ENCODE measurements around the gene EOMES.
"Not testable (repeated sequence)": the region's sequence is repeated elsewhere in the genome, so short reads cannot be mapped to it uniquely, and the experiment has no call there.

EOMES gene

DNA sequence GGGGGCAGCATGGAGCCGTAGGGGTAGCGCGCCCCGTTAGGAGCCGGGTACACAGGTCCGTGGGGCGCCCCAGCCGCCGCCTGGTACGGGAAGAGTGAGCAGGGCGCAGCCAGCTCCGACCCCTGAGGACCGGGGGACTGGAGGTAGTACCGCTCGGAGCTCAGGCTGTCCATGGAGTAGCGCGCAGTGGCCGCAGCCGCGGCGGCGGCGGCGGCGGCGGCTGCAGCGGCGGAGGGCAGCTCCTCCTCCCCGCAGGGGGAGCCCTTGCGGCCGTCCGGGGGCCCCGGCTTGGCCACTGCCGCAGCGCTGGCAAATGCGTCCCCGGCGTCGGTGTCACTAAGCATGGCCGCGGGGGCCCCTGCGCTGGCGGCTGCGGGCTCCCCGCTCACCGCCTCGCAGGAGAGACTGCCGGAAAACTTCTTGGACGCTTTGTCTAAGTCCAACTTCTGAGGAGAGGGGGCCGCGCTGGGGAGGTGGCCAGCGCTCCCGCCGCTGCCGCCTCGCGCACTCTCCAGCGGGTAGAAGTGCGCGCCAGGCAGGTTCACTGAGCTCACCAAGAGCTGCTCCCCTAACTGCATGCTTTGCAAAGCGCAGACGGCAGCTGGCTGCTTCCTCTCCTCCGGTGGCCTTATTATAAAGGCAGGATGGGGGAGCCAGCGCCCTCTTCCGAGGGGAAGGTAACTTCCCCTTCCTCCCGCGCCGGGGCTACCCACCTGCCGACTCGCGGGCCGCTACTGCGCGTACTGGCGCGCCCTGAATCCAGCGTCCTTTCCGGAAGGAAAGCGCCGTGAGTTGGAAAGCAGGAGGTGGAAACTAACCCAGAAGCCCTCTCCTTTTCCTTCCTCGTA is at the start of gene EOMES:
Gene EOMES, minus strand, starts transcription at position 607 of the 848 bp plus-strand sequence. Its CDS starts 29 bp downstream, at position 578.
- DNase-seq: peak; percentile 24

DNA sequence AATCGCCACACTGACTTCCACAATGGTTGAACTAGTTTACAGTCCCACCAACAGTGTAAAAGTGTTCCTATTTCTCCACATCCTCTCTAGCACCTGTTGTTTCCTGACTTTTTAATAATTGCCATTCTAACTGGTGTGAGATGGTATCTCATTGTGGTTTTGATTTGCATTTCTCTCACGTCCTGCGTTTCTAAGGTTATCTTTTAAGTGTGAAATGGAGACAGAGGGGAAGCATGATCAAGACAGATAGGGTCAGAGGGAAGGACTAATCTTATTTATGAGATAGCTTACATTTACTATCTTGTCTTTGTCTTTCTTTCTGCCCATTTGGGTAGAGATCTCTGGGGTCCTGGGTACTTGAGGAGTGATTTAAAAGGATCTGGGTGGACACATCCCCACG is 48.3 kb upstream of the EOMES start:
- not testable (repeated sequence) for DNase-seq

DNA sequence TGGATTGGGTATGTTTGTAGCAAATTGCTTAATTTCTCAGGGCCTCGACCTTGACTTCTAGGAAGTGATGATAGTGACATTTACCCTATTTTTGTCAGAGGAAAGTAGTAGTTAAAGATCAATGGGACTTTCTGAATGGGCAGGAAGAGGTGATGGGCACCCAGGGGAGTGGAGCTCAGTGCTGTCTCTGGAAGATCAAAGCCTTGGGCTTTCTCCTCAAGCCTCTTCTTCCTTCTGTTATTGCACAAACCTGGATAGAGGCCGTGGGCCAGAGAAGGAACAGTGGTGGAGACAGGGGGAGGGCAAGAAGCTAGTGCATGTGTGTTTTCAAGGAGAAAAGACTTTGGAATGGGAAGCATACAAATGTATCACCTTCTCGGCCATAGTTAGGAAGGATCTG is 44.9 kb upstream of the EOMES start:
- DNase-seq: no peak

DNA sequence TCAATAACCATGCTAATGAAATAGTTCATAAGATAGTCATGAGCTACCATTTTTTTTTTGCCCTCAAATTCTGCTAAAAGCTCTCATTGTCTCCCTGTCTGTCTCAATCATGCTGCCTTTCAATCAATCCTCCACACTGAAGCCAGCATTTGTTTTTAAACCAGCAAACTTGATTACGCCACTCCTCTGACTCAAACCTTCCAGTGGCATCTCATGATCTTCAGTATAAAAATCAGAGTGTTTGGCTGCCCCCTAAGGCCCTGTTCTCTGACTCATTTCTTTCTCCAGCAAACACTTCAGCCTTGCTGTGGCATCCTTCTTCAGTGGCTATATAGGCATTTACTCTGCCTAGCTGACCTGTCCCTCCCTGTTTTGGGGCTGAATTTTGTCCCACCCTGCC is 36.0 kb upstream of the EOMES start:
- no peak for DNase-seq

DNA sequence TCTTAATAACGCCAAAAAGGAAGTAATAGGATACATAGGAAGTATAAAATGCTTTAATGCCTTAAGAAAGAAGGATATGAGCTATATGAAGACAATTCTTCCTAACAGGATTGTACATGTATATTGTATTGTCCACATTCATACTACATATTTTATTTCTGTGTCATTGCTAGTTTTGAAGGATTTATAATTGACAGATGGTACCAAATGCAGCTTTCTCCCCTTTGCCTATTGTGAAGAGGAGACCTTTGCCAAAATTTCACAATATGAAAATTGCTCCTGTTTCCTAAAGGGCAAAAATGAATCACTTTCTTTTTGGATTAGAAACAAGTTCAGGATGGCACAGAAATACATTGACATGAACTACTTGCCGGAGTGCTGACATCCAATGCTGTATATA is 34.8 kb upstream of the EOMES start:
- no peak for DNase-seq

DNA sequence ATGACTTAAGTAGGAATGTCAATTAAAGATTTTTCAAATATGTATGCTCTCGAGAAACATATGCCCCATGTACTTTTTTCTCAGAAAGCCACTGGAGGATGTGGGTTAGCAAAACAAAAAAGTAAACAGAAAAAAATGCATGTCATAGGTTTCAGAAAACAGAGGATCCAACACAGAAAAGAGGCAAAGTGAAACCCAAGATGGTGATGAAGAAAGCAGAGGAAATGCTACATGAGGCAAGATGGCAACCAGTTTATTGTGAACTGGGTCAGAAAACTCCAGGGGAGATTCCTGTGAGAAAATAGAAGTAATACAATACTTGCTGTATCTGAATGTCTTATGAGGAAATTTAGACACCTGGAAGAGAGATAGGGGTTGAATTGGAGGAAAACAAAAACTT is 30.8 kb upstream of the EOMES start:
- DNase-seq: no peak

DNA sequence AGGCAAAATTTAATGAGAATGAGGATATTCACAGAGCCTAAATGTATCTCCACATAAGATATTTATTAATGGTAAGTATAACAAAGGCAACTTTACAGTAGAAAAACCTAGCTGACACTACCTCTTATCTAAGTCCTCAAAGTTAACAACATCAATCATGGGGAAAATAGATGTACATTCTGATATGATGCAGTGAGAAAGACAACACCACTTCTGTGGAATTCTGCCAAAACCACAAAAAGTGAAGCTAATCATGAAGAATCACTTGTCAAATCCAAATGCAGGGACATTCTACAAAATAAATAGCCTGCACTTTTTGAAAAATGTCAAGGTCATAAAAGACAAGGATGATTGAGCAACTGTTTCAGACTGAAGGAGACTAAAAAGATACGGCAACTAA is 27.5 kb upstream of the EOMES start:
- no peak for DNase-seq

DNA sequence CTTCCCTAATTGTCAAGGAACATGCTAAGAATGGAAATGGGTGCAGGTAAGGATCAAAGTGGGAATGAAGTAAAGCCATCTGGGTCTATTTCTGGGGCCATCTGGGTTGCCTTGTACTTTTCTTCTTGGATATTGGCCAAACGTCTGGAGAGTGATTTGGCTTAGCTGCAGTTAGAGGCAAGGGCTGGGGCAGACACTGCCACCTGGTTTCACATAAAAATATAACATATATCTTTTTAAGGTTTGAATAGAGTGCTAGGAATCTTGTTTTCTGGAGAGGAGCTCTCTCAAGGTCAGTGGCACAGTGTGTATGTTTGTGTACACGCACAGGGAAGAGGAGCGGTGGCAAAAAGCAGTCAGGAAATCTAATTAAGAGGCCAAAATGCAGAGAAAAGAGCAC is 24.7 kb upstream of the EOMES start:
- DNase-seq: no peak

DNA sequence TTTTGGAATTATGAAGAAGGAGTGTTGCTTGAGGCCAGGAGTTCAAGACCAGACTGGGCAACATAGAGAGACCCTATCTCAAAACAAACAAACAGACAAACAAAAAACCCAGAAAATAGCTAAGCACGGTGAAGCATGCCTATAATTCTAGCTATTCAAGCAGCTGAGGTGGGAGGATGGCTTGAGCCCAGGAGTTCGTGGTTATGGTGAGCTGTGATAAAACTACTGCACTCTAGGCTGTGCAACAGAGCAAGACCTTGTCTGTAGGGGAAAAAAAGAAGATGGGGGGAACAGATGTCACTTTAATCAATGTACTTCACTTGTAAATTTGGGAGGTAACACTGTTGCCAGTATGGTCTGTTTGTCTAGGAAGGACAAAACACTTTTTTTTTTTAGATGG is 18.7 kb upstream of the EOMES start:
- DNase-seq: no peak

DNA sequence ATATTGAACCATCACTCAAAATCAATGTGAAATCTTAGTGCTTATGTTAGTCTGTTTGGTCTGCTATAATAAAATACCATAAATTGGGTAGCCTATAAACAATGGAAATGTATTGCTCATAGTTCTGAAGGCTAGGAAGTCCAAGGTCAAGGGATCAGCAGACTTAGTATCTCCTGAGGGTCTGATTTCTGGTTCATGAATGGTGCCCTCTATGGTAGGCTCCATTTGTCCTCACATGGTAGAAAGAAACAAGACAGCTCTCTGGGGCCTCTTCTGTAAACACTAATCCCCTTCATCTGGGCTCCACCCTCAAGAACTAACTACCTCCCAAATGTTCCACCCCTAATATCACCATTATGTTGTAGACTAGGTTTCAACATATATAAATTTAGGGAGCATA is 15.0 kb upstream of the EOMES start:
- DNase-seq: no peak

DNA sequence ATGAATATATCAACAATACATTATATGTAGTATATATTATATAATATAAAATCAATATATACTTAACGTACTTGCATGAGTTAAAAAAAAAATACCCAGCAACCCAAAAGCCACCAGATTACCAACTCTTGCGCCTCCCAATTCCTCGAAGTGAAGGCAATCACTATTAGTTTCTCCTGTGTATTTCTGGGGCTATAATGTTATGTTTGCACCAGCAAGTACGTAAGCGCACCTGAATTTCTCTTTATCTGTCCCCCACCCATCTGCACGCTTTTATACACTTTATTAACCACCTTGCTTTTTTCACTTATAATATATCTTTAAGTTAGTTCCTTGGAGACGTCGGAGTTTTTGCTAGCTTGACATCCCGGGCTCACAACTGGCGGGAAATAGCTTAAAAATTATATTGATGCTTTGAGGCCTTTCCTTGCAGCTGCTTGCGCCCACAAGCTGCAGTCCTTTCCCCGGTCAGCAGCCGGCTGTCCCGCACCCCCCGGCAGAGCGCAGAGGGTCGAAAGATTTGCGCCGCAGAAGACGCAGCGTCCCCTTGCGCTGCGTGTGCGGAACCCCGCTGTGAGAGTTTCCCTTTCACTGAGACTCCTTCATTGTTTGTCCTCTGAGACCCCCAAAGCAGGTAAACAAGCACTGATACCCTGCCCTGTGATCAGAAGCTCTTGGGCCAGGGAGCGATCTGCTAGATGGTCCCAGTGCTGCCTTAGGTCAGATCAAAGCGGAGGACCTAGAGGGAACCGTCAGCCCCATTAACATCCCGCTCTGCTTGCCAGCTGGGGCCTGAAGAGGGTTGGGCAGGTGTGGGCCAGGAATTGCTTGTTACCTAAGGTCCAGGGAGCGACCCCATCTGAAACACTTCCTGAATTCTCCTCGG is 8.9 kb upstream of the EOMES start:
- DNase-seq: no peak

DNA sequence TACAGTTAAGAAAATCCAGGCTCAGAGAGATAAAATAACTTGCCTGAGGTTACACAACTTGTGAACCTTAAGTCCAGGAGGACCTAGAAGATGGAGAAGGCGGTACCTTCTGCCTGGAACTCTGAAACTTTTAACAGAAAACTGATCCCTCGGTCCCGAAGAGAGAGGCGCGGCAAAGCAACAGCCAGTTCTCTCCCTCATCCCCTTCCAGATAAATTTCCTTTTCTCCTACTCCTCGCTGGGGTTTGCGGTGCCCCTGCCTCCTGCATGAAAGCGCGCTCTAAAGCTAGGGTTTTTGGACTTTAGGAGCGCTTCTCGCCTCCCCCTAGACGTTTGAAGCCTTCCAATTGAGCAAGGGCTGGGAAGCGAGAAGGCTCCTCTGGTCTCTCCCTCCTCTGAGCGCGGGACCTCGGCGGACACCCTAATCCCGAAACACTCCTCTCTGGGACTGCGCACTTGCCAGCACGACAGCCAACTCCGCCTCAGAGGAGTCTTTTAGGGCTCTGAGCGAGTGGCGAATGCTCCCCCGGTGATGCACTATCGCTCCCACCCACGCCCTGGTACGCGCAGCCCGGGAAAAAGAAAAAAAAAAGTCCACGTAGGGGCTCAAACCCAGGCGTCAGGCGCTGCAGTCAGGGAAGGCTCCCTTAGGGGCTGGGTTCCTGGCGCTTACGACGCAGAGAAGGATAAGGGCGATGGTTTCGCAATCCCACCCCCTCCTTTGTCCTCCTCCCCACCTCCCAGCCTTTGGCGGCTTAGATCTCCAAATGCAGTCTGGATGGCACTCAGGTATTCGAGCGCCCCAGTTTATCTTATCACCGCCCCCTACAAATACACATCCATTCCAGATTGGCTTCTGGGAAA is 7.9 kb upstream of the EOMES start:
- DNase-seq: no peak

DNA sequence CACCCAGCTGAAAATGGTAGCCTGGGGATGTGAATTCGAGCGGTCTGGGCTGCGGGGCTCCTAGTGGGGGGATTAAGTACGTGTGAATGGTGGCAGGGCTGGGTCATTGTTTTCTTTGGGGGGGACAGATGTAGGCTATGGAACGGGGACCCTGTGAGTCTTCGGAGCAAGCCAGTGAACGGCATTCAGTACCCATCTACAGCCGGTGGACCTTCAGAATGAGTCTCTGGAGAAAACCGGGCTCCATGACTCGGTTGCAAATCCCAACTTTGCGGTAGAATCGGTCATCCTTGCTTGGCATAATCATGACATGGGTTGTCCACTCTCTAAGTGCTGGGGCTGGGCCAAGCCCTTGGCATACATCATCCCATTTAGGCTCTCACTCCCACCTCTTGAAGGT is 7.2 kb upstream of the EOMES start:
- no peak for DNase-seq

DNA sequence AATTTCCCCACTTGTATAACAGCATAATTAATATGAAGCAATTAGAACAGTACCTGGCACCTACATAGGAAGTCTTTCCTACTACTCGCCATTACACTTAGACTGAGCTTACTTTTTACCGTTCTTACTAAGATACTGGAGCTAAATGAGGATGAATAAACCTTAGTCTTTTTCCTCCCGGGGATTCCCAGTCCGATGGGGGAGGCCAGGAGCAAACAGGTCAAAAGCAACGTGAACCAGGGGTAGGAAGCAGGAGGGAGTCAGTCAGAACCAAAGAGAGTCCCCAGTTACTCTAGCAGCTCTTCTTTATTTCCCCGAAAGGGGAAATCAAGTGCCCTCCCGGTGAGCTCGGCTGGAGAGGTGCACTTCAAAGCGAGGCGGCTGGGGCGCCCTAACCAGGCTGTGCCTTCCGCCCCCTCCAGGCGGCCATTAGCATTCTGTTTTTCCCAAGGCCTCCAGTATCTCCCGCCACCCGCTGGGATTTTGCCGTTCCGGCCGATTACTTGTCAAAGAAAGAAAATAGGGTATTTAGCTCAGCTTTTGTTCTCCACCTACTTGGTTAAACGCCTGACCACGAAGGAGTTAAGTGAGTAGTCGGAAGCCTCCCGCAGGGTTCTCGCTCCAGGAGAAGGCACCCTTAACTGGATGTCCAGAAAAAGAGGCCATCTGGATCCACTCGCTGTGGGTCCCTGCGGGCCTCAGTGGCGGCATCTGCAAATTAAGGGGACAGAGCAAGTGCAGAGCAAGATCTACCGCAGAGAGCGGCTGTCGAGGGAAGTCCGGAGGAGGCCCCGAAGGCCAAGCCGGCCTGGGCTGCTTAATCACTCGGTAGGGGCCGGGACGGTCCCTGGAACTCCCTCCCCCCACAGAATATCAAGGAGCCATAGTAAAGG is 6.3 kb upstream of the EOMES start:
- no peak for DNase-seq

DNA sequence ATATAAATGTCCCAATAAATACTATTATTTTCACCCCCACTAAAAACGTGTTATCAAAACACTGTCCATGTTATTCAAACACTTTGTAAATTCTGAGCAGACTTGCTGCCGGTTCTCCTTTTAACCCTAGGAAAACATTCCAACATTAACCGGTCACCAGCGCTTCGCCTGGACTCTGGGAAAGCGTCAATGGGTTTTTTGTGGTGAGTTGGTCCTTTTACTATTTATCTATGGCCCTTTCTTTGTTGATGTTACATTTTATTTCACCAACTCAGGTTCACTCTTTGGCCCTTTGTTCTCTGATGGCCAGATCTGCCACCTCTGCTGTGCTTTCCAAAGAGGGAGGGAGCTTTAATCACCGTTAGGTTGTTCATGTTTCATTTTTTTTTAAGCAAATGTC is 4.1 kb upstream of the EOMES start:
- no peak for DNase-seq

DNA sequence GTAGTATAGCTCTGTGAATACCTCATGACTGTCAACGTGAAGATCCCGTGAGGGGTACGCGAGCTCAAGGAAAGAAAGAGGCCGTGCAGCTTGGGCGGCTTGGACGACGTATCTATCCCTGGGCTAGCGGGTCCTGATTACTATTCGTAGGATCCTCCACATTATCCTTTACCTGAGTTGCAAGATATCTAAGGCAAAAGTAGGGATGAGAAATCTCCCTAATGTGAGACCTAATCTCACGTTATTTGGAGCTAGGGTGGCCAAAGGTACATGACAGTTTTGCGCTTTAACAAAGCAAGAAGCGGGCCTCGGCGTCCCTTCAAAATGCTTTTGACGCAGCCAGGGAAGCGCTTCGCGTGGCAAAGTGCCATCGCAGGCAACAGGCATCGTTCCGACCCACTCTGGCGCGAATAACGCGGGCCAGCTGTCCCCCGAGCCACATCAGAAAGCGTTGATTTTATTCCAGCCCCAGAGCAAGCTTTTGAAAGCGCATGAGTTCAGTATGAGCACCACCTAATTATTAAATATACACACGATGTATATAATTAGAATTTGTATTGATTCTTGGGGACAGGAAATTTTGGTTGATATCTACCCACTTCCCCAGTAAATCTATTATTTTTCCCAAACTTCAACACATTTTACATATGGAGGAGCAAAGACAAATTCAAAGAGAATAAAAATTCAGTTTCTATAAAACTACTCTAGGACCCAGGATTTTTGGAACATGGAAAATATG is 2.5 kb upstream of the EOMES start:
- no peak for DNase-seq

DNA sequence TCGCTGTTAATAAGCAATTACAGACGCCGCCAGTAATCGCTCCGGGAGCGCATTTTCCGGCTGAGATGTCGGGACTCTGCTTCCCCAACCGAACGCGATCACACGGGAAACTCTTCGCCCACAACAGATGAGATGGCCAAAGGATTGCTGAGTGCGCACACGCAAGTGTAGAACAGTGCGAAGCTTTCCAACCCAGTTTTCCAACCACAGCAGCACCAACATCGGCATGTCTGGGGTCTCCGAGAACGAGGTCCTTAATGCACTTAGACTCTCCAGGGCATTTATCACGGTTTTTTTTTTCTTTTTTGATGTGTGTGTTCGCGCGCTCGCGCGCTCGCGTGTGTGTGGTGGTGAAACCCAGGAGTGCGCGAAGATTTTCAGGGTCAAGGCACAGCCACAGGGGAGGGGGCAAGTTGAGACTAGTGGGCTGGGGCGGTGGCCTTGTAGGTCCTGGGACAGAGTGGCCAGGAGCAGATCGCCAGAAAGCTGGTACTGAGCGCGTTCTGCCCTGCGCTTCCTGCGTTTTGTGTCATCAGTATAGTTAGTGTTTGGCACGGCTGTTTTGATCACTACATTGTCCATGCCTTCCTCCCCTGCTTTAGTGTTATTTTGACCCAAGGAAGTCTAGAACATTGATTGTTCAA is 1.8 kb upstream of the EOMES start:
- DNase-seq: no peak

DNA sequence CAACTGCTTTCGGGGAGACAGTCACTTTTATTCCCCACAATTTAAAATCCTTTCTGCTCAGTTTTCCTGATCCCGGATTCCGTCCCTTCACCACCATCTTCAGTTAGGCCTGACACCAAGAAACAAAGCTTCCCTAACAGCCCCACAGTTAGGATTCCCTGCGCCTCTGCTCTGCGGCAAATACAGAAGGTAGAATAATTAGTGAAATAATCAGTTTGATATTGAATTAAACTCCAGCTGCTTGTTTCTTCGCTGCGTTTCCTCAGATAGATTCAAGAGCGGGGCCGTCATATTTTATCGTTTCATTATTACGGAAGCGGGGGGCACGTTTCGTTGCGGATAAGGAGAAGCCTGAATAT is 1.3 kb upstream of the EOMES start:
- DNase-seq: no peak

DNA sequence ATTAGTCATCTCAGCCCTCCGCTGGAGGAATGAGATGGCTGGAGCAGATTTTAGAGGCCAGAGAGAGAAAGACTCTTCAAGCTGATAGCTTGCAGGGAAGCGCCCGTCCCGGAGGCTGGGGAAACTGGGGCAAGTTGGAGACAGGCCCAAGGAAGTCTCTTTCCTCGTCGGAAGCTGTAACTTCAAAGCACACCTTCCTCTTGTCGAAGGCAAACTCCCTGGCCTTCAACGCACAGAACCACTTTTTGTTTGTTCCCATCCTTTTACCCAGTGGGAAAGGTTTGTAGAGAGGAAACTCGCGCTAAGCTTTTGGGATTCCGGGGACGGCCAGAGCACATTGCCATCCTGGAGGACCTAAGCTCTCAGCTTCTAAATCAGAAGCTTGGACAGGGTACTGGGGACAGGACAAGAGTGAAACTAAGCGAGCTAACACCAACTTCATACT is 900 bp upstream of the EOMES start:
- no peak for DNase-seq

DNA sequence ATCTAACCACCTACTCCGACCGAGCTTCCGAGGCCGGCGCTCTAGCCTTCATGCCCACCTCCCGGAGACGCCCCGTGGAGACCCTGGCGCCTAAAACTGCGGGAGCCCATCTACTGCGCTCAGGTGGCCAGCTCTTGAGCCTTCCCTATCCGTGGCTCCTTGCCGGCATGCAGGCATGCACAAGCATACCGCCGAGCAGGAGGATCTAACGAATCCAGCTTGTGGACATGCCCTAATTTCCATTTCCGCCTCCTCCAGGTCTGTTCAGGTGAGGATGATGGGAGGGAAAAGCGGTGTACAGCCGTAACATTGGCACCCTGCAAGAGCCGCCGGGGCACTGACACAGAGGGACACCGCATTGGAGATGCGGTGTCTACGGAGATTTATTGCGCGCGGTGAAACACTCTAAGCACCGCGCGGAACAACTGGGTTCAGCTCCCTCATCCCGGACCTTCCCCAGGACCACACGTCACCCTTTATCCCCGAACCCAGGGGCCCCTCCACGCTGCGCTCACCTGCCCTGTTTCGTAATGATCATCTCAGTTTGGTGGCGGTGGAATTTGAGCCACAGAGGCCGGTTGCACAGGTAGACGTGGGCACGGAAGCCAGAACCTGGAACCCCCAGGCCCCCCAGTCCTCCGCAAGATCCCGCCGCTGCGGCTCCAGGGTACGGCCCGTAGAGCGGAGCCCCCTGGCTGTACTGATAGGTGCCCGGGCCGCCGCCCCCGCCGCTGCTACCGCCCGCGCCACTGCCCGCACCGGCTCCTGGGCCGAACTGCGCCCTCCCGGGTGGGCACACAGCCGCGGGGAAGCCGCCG is 1.0 kb downstream of the EOMES start:
- DNase-seq: peak; percentile 0

All from DMS153 (cell line).